Measurements from ENCODE around the gene NTN1. TPM values are rescaled to one million over a fixed set of nuclear protein-coding genes. Genes with fewer than 3 reads are reported as not detected.

Gene NTN1
- total and polyA plus RNA-seq, 2 of the 4 experiments (the other 2 are of a cell fraction) = under 0.01 to 0.07 TPM

GRCh38 chr17:9127340-9127739 is 106.0 kb downstream of the NTN1 start:
- Histone ChIP-seq H3K36me3 (ENCODE audit: control insufficient read depth, insufficient read depth, low read length) (no peaks in the 10 kb centered on the region), H3K9me1 (ENCODE audit: insufficient read depth, low read length) (no peaks in the 10 kb centered on the region), H2BK20ac (ENCODE audit: low read depth, low read length) (no peak overlapping the region), H3K79me1 (ENCODE audit: low read depth in 1 of 2, low read length in 2 of 2) (no peaks in the 10 kb centered on the region), H3K4me2 (ENCODE audit: low read depth, low read length) (no peak overlapping the region), H3K9me3 (ENCODE audit: control insufficient read depth, insufficient read depth, low read length) (no peaks in the 10 kb centered on the region), H3K18ac (ENCODE audit: low read depth, low read length) (no peak overlapping the region), H3K56ac (ENCODE audit: extremely low read depth, insufficient read depth, low read length) (no peak overlapping the region), H3K9ac (ENCODE audit: low read depth, low read length) (no peak overlapping the region), H3K23ac (ENCODE audit: low read depth, low read length) (no peak overlapping the region), H2AK9ac (replicated peaks; ENCODE audit: low read depth, low read length, poor library complexity) (no peak overlapping the region), H2BK15ac (ENCODE audit: low read depth, low read length) (no peak overlapping the region), H4K91ac (ENCODE audit: insufficient read depth, low read depth, low read length) (no peak overlapping the region), H2AK5ac (ENCODE audit: low read depth, low read length) (no peak overlapping the region), H3K4me3 (ENCODE audit: insufficient read depth, low read depth, low read length) (no peak overlapping the region), H3K27me3 (ENCODE audit: control insufficient read depth, insufficient read depth, low read length) (no peaks in the 10 kb centered on the region; the same call in 1 of the 2 replicates), H3K27ac (ENCODE audit: insufficient read depth, low read length) (no peak overlapping the region), H3K14ac (replicated peaks; ENCODE audit: low read depth, low read length) (no peak overlapping the region), H3K4me1 (ENCODE audit: control insufficient read depth, insufficient read depth, low read length) (no peaks in the 10 kb centered on the region), H2BK5ac (ENCODE audit: low read depth, low read length, poor library complexity, severe bottlenecking) (no peak overlapping the region), H2BK120ac (ENCODE audit: low read depth, low read length) (no peak overlapping the region), H2AFZ (replicated peaks; ENCODE audit: low read length, poor library complexity) (peak overlapping the region; percentile 16), H4K20me1 (ENCODE audit: insufficient read depth, low read length) (no peaks in the 10 kb centered on the region), H4K8ac (ENCODE audit: low read depth in 2 of 2, low read length in 2 of 2) (no peak overlapping the region), H4K5ac (ENCODE audit: low read depth, low read length) (no peak overlapping the region), H3K4ac (ENCODE audit: low read depth, low read length) (no peak overlapping the region)
- ChIA-PET POLR2A (ENCODE audit: unreplicated experiment) (no interaction called here), CTCF (no interaction called here)
- dilution Hi-C loops (cut with HindIII; ENCODE audit: low sequenced_read_pairs, unreplicated experiment) = no loop called here
- 80% methylated on average over 2 of the region's 7 CpGs; no CpG with 5 or more reads in 1 of the 2 experiments for WGBS, 2 experiments (ENCODE audit: extremely low coverage in 2 of 2, insufficient read length in 1 of 2)
- in situ Hi-C loops (cut with MboI; ENCODE audit: low sequenced_read_pairs) = no loop called here
- intact Hi-C loops (cut with micrococcal nuclease) = no loop called here
- BruUV-seq (replicated peaks) = no TSS peak
- TF ChIP-seq NFE2L2 (IDR thresholded peaks at IDR 0.05; ENCODE audit: low read depth, low read length) (no peak), CEBPB (IDR thresholded peaks at IDR 0.05; ENCODE audit: low read depth, low read length) (no peak), MAZ (IDR thresholded peaks at IDR 0.05; ENCODE audit: borderline replicate concordance, low read depth, low read length) (no peak), CTCF (conservative IDR thresholded peaks at IDR 0.05; ENCODE audit: low read depth, low read length) (no peak), FOS (IDR thresholded peaks at IDR 0.05; ENCODE audit: low read depth, low read length) (no peak), USF2 (IDR thresholded peaks at IDR 0.05; ENCODE audit: low read depth, low read length) (no peak), RAD21 (IDR thresholded peaks at IDR 0.05; ENCODE audit: low read length) (no peak), POLR2A (IDR thresholded peaks at IDR 0.05; ENCODE audit: low read depth, low read length) (no peak), BHLHE40 (IDR thresholded peaks at IDR 0.05; ENCODE audit: low read depth, low read length) (no peak), RFX5 (IDR thresholded peaks at IDR 0.05; ENCODE audit: low read depth, low read length) (no peak), ELK1 (IDR thresholded peaks at IDR 0.05; ENCODE audit: borderline replicate concordance, low read depth, low read length) (no peak), MXI1 (IDR thresholded peaks at IDR 0.05; ENCODE audit: borderline replicate concordance, low read depth, low read length) (no peak), SMC3 (IDR thresholded peaks at IDR 0.05; ENCODE audit: low read depth, low read length) (no peak), MAFK (IDR thresholded peaks at IDR 0.05; ENCODE audit: low read depth, low read length) (no peak), CHD1 (IDR thresholded peaks at IDR 0.05; ENCODE audit: low read depth, low read length) (no peak), RCOR1 (IDR thresholded peaks at IDR 0.05; ENCODE audit: insufficient replicate concordance, low read length) (no peak)
- no peak for ATAC-seq (ENCODE audit: low read depth)
- DNase-seq = no peak
